HepG2 (cell line): ENCODE data around the gene ERCC5. TPM values are rescaled to one million over a fixed set of nuclear protein-coding genes. Genes with fewer than 3 reads are reported as not detected.

ENCODE experiments used
- ARNT ChIP-seq: fragments of 450-650 bp; IDR thresholded peaks from 2 replicates; pipeline ENCODE4 v1.6.1; 2017
- ATAD3A ChIP-seq: sonication (generic); formaldehyde crosslinking; IDR thresholded peaks from 2 replicates; pipeline ENCODE4 v1.4.0; 2020; ENCODE audit warnings: missing genetic modification reagents
- FOXM1 ChIP-seq: sonication (generic); formaldehyde crosslinking; IDR thresholded peaks from 2 replicates; pipeline ENCODE4 v1.5.0; 2020; ENCODE audit warnings: missing genetic modification reagents
- GTF3A ChIP-seq: sonication (generic); formaldehyde crosslinking; conservative IDR thresholded peaks from 2 replicates; pipeline ENCODE4 v1.4.0; 2020; ENCODE audit warnings: mild to moderate bottlenecking, missing genetic modification reagents
- HNF4G ChIP-seq, 2 experiments: sonication (generic) in 1 of 2; formaldehyde crosslinking in 1 of 2; IDR thresholded peaks; 2 replicates each; pipeline versions ENCODE4 v1.4.0 to v1.6.1; 2011 to 2020; ENCODE audit warnings: borderline replicate concordance in 2 of 2, low read depth in 2 of 2, mild to moderate bottlenecking in 2 of 2, low read length in 1 of 2, missing genetic modification reagents in 1 of 2, moderate library complexity in 1 of 2
- ISL2 ChIP-seq: sonication (generic); formaldehyde crosslinking; IDR thresholded peaks from 2 replicates; pipeline ENCODE4 v1.5.0; 2020; ENCODE audit warnings: missing genetic modification reagents
- PITX1 ChIP-seq: sonication (generic); formaldehyde crosslinking; IDR thresholded peaks from 2 replicates; pipeline ENCODE4 v1.5.1; 2020; ENCODE audit warnings: mild to moderate bottlenecking, missing genetic modification reagents
- REPIN1 ChIP-seq: sonication (generic); formaldehyde crosslinking; IDR thresholded peaks from 2 replicates; pipeline ENCODE4 v1.8.0; 2022; ENCODE audit warnings: missing genetic modification reagents, low read depth, mild to moderate bottlenecking, borderline replicate concordance
- REXO4 ChIP-seq: sonication (generic); formaldehyde crosslinking; IDR thresholded peaks from 2 replicates; pipeline ENCODE4 v1.8.0; 2022; ENCODE audit warnings: missing genetic modification reagents, mild to moderate bottlenecking, borderline replicate concordance
- RNF219 ChIP-seq: sonication (generic); formaldehyde crosslinking; IDR thresholded peaks from 2 replicates; pipeline ENCODE4 v1.5.0; 2020; ENCODE audit warnings: mild to moderate bottlenecking, missing genetic modification reagents
- RXRA ChIP-seq: sonication (generic); formaldehyde crosslinking; IDR thresholded peaks from 2 replicates; pipeline ENCODE4 v1.5.1; 2020; ENCODE audit warnings: missing genetic modification reagents
- SCMH1 ChIP-seq: sonication (generic); formaldehyde crosslinking; IDR thresholded peaks from 2 replicates; pipeline ENCODE4 v1.9.0; 2021; ENCODE audit warnings: missing genetic modification reagents, mild to moderate bottlenecking, borderline replicate concordance
- TOPORS ChIP-seq: sonication (generic); formaldehyde crosslinking; IDR thresholded peaks from 2 replicates; pipeline ENCODE4 v1.8.0; 2023; ENCODE audit warnings: mild to moderate bottlenecking, missing genetic modification reagents
- ZNF235 ChIP-seq: sonication (generic); formaldehyde crosslinking; IDR thresholded peaks from 2 replicates; pipeline ENCODE4 v1.8.1; 2023; ENCODE audit warnings: mild to moderate bottlenecking, missing genetic modification reagents, borderline replicate concordance
- ZNF510 ChIP-seq: sonication (generic); formaldehyde crosslinking; IDR thresholded peaks from 2 replicates; pipeline ENCODE4 v1.4.0; 2020; ENCODE audit warnings: low read depth, mild to moderate bottlenecking, missing genetic modification reagents
- ZNF557 ChIP-seq: sonication (generic); formaldehyde crosslinking; IDR thresholded peaks from 2 replicates; pipeline ENCODE4 v1.4.0; 2020; ENCODE audit warnings: missing genetic modification reagents
- ZNF589 ChIP-seq: sonication (generic); formaldehyde crosslinking; conservative IDR thresholded peaks from 2 replicates; pipeline ENCODE4 v1.8.0; 2022; ENCODE audit warnings: mild to moderate bottlenecking, moderate library complexity, missing genetic modification reagents
- ZNF839 ChIP-seq: sonication (generic); formaldehyde crosslinking; IDR thresholded peaks from 2 replicates; pipeline ENCODE4 v1.4.0; 2020; ENCODE audit warnings: missing genetic modification reagents, mild to moderate bottlenecking, borderline replicate concordance
- polyA plus RNA-seq, 8 experiments: library from polyadenylated mRNA; depleted of rRNA in 3 of 8; stranded (reverse) in 7 of 8; unstranded in 1 of 8; fragments of >200 nt; fragmentation: Illumina TruSeq in 4 of 8; extraction: Trizol in 4 of 8; gene quantifications; 2 replicates each; pipeline versions ENCODE4 v1.2.1 to v1.2.3, GENCODE V29; 2011 to 2016; ENCODE audit warnings: low read depth in 4 of 8, missing spikeins in 1 of 8, mixed read lengths in 1 of 8; ENCODE audit not compliant: insufficient read depth in 1 of 8
- total RNA-seq, 5 experiments: library from RNA; depleted of rRNA; stranded (reverse); fragments of >200 nt; fragmentation: Illumina TruSeq; extraction: Trizol; gene quantifications; 2 replicates each; pipeline ENCODE4 v1.2.3, GENCODE V29; 2016; ENCODE audit warnings: low read depth in 1 of 5
- TF ChIP-seq, protein P1 (sequence below): sonication (generic); formaldehyde crosslinking; IDR thresholded peaks from 2 replicates; pipeline ENCODE4 v1.4.0; 2020; ENCODE audit warnings: missing genetic modification reagents

ERCC5 gene
- total and polyA plus RNA-seq, 2 of the 13 experiments (the other 11 are each of a cell fraction or from before 2014, with no cell fraction given) = 12.9 to 35.5 TPM

GRCh38 chr13:102798581-102799425 is 47.0 kb upstream of the ERCC5 start, which contains the start of the genes BIVM and POGLUT2 (continued):
- TF ChIP-seq ZNF589 = no peak
- peak; percentile 70; the same call in 1 of the 2 replicates for TF ChIP-seq ZNF510 (CRISPR knock-in tag)
- TF ChIP-seq GTF3A (CRISPR knock-in tag) = 0 out of 2 replicates have a peak, but pooled peaks have one; percentile 52
- no peak for TF ChIP-seq ZNF557 (CRISPR knock-in tag)
- TF ChIP-seq ZNF235 (CRISPR knock-in tag) = no peak; the same call in 1 of the 2 replicates
- peak; percentile 56 for TF ChIP-seq RXRA (CRISPR knock-in tag)
- 0 out of 2 replicates have a peak, but pooled peaks have one; percentile 39 for TF ChIP-seq ISL2
- no peak for TF ChIP-seq FOXM1 (CRISPR knock-in tag)
- no peak for TF ChIP-seq TOPORS (CRISPR knock-in tag)
- TF ChIP-seq SCMH1 (CRISPR knock-in tag) = no peak
- no peak for TF ChIP-seq HNF4G (IDR thresholded peaks at IDR 0.05; ENCODE audit: borderline replicate concordance, low read depth, low read length)
- TF ChIP-seq HNF4G (CRISPR knock-in tag; IDR thresholded peaks at IDR 0.05; ENCODE audit: borderline replicate concordance, low read depth) = no peak
- no peak for TF ChIP-seq REXO4
- peak; percentile 28; the same call in 1 of the 2 replicates for TF ChIP-seq REPIN1 (CRISPR knock-in tag)
- TF ChIP-seq PITX1 (CRISPR knock-in tag) = no peak
- no peak for TF ChIP-seq ATAD3A (CRISPR knock-in tag)
- no peak for TF ChIP-seq RNF219
- TF ChIP-seq, protein P1, sequence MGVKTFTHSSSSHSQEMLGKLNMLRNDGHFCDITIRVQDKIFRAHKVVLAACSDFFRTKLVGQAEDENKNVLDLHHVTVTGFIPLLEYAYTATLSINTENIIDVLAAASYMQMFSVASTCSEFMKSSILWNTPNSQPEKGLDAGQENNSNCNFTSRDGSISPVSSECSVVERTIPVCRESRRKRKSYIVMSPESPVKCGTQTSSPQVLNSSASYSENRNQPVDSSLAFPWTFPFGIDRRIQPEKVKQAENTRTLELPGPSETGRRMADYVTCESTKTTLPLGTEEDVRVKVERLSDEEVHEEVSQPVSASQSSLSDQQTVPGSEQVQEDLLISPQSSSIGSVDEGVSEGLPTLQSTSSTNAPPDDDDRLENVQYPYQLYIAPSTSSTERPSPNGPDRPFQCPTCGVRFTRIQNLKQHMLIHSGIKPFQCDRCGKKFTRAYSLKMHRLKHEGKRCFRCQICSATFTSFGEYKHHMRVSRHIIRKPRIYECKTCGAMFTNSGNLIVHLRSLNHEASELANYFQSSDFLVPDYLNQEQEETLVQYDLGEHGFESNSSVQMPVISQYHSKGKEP (CRISPR knock-in tag) = no peak
- TF ChIP-seq ARNT = no peak
- TF ChIP-seq ZNF839 (CRISPR knock-in tag) = no peak
